ENCODE measurements around the gene MAP2K5. TPM values are rescaled to one million over a fixed set of nuclear protein-coding genes. Genes with fewer than 3 reads are reported as not detected.

MAP2K5 gene
- total RNA-seq, 2 experiments from 2014 or later = 18.0 to 26.7 TPM

GRCh38 chr15:67790610-67791319, 248.3 kb downstream of the MAP2K5 start:
- Mint-ChIP-seq H3K4me1 (peaks cover 6% of the 10 kb centered on the region), H3K27me3 (no peaks in the 10 kb centered on the region), H3K27ac (no peak overlapping the region), H3K36me3 (ENCODE audit: low read depth) (peaks cover 24% of the 10 kb centered on the region), H3K9me3 (ENCODE audit: low read depth) (peaks cover 12% of the 10 kb centered on the region), H3K4me3 (no peak overlapping the region)
- ChIA-PET CTCF (interaction anchor here (0.5 kb wide), 1 partner anchor 452 kb away, joined by 3 read pairs; no protein-coding TSS in a partner anchor), POLR2A (no interaction called here)
- intact Hi-C loops (cut with DNase I, micrococcal nuclease) = no loop called here
- ATAC-seq = no peak
- DNase-seq = no peak

GRCh38 chr15:67792250-67792942, 249.9 kb downstream of the MAP2K5 start:
- H3K4me1 Mint-ChIP-seq = peaks cover 6% of the 10 kb centered on the region
- peaks cover 12% of the 10 kb centered on the region for H3K9me3 Mint-ChIP-seq (ENCODE audit: low read depth)
- ChIA-PET POLR2A (no interaction called here), CTCF (no interaction called here)
- no peak overlapping the region for H3K27ac Mint-ChIP-seq
- intact Hi-C loops (cut with DNase I, micrococcal nuclease) = no loop called here
- ATAC-seq (no peak), DNase-seq (no peak)
- H3K27me3 Mint-ChIP-seq = no peaks in the 10 kb centered on the region
- no peak overlapping the region for H3K4me3 Mint-ChIP-seq
- H3K36me3 Mint-ChIP-seq (ENCODE audit: low read depth) = peaks cover 28% of the 10 kb centered on the region

GRCh38 chr15:67794832-67795574, 252.5 kb downstream of the MAP2K5 start:
- Mint-ChIP-seq H3K27ac (no peak overlapping the region), H3K27me3 (no peaks in the 10 kb centered on the region), H3K36me3 (ENCODE audit: low read depth) (peaks cover 26% of the 10 kb centered on the region), H3K4me3 (no peak overlapping the region), H3K4me1 (peaks cover 6% of the 10 kb centered on the region), H3K9me3 (ENCODE audit: low read depth) (peaks cover 12% of the 10 kb centered on the region)
- intact Hi-C loops (cut with DNase I, micrococcal nuclease) = no loop called here
- ChIA-PET CTCF (interaction anchor here (0.7 to 1.1 kb wide), 2 partner anchors 10 to 32 kb away, joined by 3 to 5 read pairs; no protein-coding TSS in a partner anchor), POLR2A (no interaction called here)
- DNase-seq = peak; percentile 80
- peak; percentile 53 for ATAC-seq

- Mint-ChIP-seq H3K27me3 (no peaks in the 10 kb centered on the region), H3K27ac (no peak overlapping the region), H3K36me3 (ENCODE audit: low read depth) (peaks cover 30% of the 10 kb centered on the region), H3K9me3 (ENCODE audit: low read depth) (peaks cover 12% of the 10 kb centered on the region), H3K4me1 (peaks cover 6% of the 10 kb centered on the region), H3K4me3 (no peak overlapping the region)
- ChIA-PET CTCF (no interaction called here), POLR2A (no interaction called here)
- intact Hi-C loops (cut with DNase I, micrococcal nuclease) = no loop called here
- no peak for ATAC-seq
- no peak for DNase-seq
Measured at GRCh38 chr15:67796196-67797127, 254.0 kb downstream of the MAP2K5 start.

GRCh38 chr15:67799801-67800205, 257.3 kb downstream of the MAP2K5 start:
- peaks cover 3% of the 10 kb centered on the region for H3K4me1 Mint-ChIP-seq
- H3K9me3 Mint-ChIP-seq (ENCODE audit: low read depth) = peaks cover 8% of the 10 kb centered on the region
- no peaks in the 10 kb centered on the region for H3K27me3 Mint-ChIP-seq
- H3K4me3 Mint-ChIP-seq = no peak overlapping the region
- ChIA-PET POLR2A (no interaction called here), CTCF (no interaction called here)
- DNase-seq = no peak
- ATAC-seq = no peak
- intact Hi-C loops (cut with DNase I, micrococcal nuclease) = no loop called here
- H3K27ac Mint-ChIP-seq = no peak overlapping the region
- peaks cover 16% of the 10 kb centered on the region for H3K36me3 Mint-ChIP-seq (ENCODE audit: low read depth)

- DNase-seq (no peak), ATAC-seq (no peak)
- CTCF ChIA-PET = no interaction called here
- H3K36me3 Mint-ChIP-seq (ENCODE audit: low read depth) = peaks cover 5% of the 10 kb centered on the region
- POLR2A ChIA-PET = no interaction called here
- intact Hi-C loops (cut with DNase I, micrococcal nuclease) = no loop called here
- H3K27me3 Mint-ChIP-seq = no peaks in the 10 kb centered on the region
- no peak overlapping the region for H3K27ac Mint-ChIP-seq
- H3K4me3 Mint-ChIP-seq = no peak overlapping the region
- H3K9me3 Mint-ChIP-seq (ENCODE audit: low read depth) = no peaks in the 10 kb centered on the region
- no peaks in the 10 kb centered on the region for H3K4me1 Mint-ChIP-seq
Measured at GRCh38 chr15:67801142-67801541, 258.6 kb downstream of the MAP2K5 start.

- H3K9me3 Mint-ChIP-seq (ENCODE audit: low read depth) = no peaks in the 10 kb centered on the region
- no peaks in the 10 kb centered on the region for H3K4me1 Mint-ChIP-seq
- intact Hi-C loops (cut with DNase I, micrococcal nuclease) = no loop called here
- no peak for ATAC-seq
- peaks cover 4% of the 10 kb centered on the region for H3K36me3 Mint-ChIP-seq (ENCODE audit: low read depth)
- DNase-seq = no peak
- ChIA-PET CTCF (interaction anchor here (1.1 kb wide), 1 partner anchor 170 kb away, joined by 3 read pairs; no protein-coding TSS in a partner anchor), POLR2A (no interaction called here)
- no peak overlapping the region for H3K4me3 Mint-ChIP-seq
- H3K27ac Mint-ChIP-seq = no peak overlapping the region
- no peaks in the 10 kb centered on the region for H3K27me3 Mint-ChIP-seq
Measured at GRCh38 chr15:67801926-67802914, 259.7 kb downstream of the MAP2K5 start.

- CTCF ChIA-PET = interaction anchor here (1.1 kb wide), 1 partner anchor 171 kb away, joined by 3 read pairs; no protein-coding TSS in a partner anchor
- H3K4me1 Mint-ChIP-seq = no peaks in the 10 kb centered on the region
- no peak for DNase-seq
Measured at GRCh38 chr15:67803299-67803698, 260.8 kb downstream of the MAP2K5 start.

GRCh38 chr15:67803996-67804843, 261.7 kb downstream of the MAP2K5 start:
- ChIA-PET POLR2A (no interaction called here), CTCF (no interaction called here)
- no peaks in the 10 kb centered on the region for H3K9me3 Mint-ChIP-seq (ENCODE audit: low read depth)
- no peak for DNase-seq
- H3K4me3 Mint-ChIP-seq = no peak overlapping the region
- no peaks in the 10 kb centered on the region for H3K27me3 Mint-ChIP-seq
- peaks cover 4% of the 10 kb centered on the region for H3K36me3 Mint-ChIP-seq (ENCODE audit: low read depth)
- intact Hi-C loops (cut with DNase I, micrococcal nuclease) = no loop called here
- H3K4me1 Mint-ChIP-seq = no peaks in the 10 kb centered on the region
- no peak for ATAC-seq
- H3K27ac Mint-ChIP-seq = no peak overlapping the region

More at GRCh38 chr15:67803299-67803698, 260.8 kb downstream of the MAP2K5 start:
- Mint-ChIP-seq H3K27ac (no peak overlapping the region), H3K4me3 (no peak overlapping the region), H3K27me3 (no peaks in the 10 kb centered on the region), H3K9me3 (ENCODE audit: low read depth) (no peaks in the 10 kb centered on the region), H3K36me3 (ENCODE audit: low read depth) (peaks cover 4% of the 10 kb centered on the region)
- ATAC-seq = no peak
- intact Hi-C loops (cut with DNase I, micrococcal nuclease) = no loop called here
- POLR2A ChIA-PET = no interaction called here
